HG03097 (cell line): ENCODE measurements around the gene BATF2.

Source experiments
- ATAC-seq: cut with Tn5 transposase; IDR thresholded peaks from one replicate; pipeline ENCODE4 v1.9.1; 2021; ENCODE audit not compliant: unreplicated experiment, low FRiP score

The BATF2 gene

GRCh38 chr11:64970731-64971151, 26.0 kb downstream of the BATF2 start:
- no peak for ATAC-seq

GRCh38 chr11:64969209-64969608, 27.6 kb downstream of the BATF2 start:
- ATAC-seq = no peak

- ATAC-seq = no peak
These were observed 29.4 kb downstream of the BATF2 start for GRCh38 chr11:64967375-64967774.

GRCh38 chr11:64963072-64963631, 33.6 kb downstream of the BATF2 start:
- ATAC-seq = no peak

- ATAC-seq = no peak
These were observed 36.1 kb downstream of the BATF2 start for GRCh38 chr11:64960719-64961118.

- ATAC-seq = no peak
These were observed 37.3 kb downstream of the BATF2 start for GRCh38 chr11:64959498-64959897.

GRCh38 chr11:64954201-64954600, 42.6 kb downstream of the BATF2 start:
- no peak for ATAC-seq

- no peak for ATAC-seq
These were observed 45.2 kb downstream of the BATF2 start for GRCh38 chr11:64951529-64951928.

GRCh38 chr11:64947208-64947814, 49.5 kb downstream of the BATF2 start:
- ATAC-seq = no peak
